Measurements from ENCODE around the gene RPL26.
"Not testable (repeated sequence)": the region's sequence is repeated elsewhere in the genome, so short reads cannot be mapped to it uniquely, and the experiment has no call there.

Gene RPL26

GRCh38 chr17:8383143-8383822 lies at the start of gene RPL26:
TSS of gene RPL26 (minus strand) at chr17:8383193. CDS start at chr17:8382310, 883 bp downstream.
- peak; percentile 93 to 96 for DNase-seq

GRCh38 chr17:8430966-8431365 lies 48.0 kb upstream of the RPL26 start:
- no peak for DNase-seq

- DNase-seq, result no peak
Observed at GRCh38 chr17:8426802-8427201, 43.8 kb upstream of the RPL26 start.

- no peak for DNase-seq
Observed at GRCh38 chr17:8426094-8426720, 43.2 kb upstream of the RPL26 start.

GRCh38 chr17:8421571-8421970 lies 38.6 kb upstream of the RPL26 start:
- no peak for DNase-seq

- DNase-seq, result no peak
Observed at GRCh38 chr17:8420041-8420934, 37.3 kb upstream of the RPL26 start.

- no peak for DNase-seq
Observed at GRCh38 chr17:8419305-8419704, 36.3 kb upstream of the RPL26 start.

- no peak for DNase-seq
Observed at GRCh38 chr17:8418471-8418870, 35.5 kb upstream of the RPL26 start.

GRCh38 chr17:8417806-8418205 lies 34.8 kb upstream of the RPL26 start:
- DNase-seq, result no peak

GRCh38 chr17:8413938-8414337 lies 30.9 kb upstream of the RPL26 start:
- no peak for DNase-seq

GRCh38 chr17:8413328-8413727 lies 30.3 kb upstream of the RPL26 start:
- no peak for DNase-seq

GRCh38 chr17:8412089-8412488 lies 29.1 kb upstream of the RPL26 start:
- DNase-seq, result no peak

GRCh38 chr17:8410883-8411238 lies 27.9 kb upstream of the RPL26 start:
- no peak for DNase-seq

- peak; percentile 85 to 89 for DNase-seq
Observed at GRCh38 chr17:8409966-8410882, 27.2 kb upstream of the RPL26 start.

- no peak for DNase-seq
Observed at GRCh38 chr17:8408371-8408770, 25.4 kb upstream of the RPL26 start.

GRCh38 chr17:8406174-8406573 lies 23.2 kb upstream of the RPL26 start:
- DNase-seq, result no peak

- no peak for DNase-seq
Observed at GRCh38 chr17:8405499-8406016, 22.6 kb upstream of the RPL26 start.

GRCh38 chr17:8402921-8403536 lies 20.0 kb upstream of the RPL26 start:
- DNase-seq, result no peak

- DNase-seq, result no peak
Observed at GRCh38 chr17:8401107-8401506, 18.1 kb upstream of the RPL26 start.

- DNase-seq, result no peak
Observed at GRCh38 chr17:8398980-8399379, 16.0 kb upstream of the RPL26 start.

- no peak for DNase-seq
Observed at GRCh38 chr17:8397636-8398035, 14.6 kb upstream of the RPL26 start, which contains the start of gene RNF222. TSS of gene RNF222 (minus strand) at chr17:8397827. CDS start at chr17:8393461, 4,366 bp downstream.

GRCh38 chr17:8394497-8394896 lies 11.5 kb upstream of the RPL26 start:
- not testable (repeated sequence) for DNase-seq

Data from activated CD4-positive, alpha-beta T cell treated with anti-CD3 and anti-CD28 coated beads, Interleukin-2, amount 50 U/mL, for 48 hours (primary cell).